ENCODE data around the gene PPA1.
"Not testable (repeated sequence)": the region's sequence is repeated elsewhere in the genome, so short reads cannot be mapped to it uniquely, and the experiment has no call there.

Gene PPA1

DNA sequence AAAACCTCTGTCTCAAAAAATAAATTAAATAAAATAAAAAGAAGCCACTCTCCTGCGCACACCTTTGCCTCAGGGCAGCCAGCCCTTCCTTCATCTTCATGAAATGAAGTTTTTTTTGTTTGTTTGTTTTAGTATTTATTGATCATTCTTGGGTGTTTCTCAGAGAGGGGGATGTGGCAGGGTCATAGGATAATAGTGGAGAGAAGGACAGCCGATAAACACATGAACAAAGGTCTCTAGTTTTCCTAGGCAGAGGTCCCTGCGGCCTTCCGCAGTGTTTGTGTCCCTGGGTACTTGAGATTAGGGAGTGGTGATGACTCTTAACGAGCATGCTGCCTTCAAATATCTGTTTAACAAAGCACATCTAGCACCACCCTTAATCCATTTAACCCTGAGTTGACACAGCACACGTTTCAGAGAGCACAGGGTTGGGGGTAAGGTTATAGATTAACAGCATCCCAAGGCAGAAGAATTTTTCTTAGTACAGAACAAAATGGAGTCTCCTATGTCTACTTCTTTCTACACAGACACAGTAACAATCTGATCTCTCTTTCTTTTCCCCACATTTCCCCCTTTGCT is 4.8 kb upstream of the PPA1 start:
- DNase-seq (ENCODE audit: low read depth); H3K4me3 ChIP-seq (ENCODE audit: control insufficient read depth, low read depth, low read length): not testable (repeated sequence)

DNA sequence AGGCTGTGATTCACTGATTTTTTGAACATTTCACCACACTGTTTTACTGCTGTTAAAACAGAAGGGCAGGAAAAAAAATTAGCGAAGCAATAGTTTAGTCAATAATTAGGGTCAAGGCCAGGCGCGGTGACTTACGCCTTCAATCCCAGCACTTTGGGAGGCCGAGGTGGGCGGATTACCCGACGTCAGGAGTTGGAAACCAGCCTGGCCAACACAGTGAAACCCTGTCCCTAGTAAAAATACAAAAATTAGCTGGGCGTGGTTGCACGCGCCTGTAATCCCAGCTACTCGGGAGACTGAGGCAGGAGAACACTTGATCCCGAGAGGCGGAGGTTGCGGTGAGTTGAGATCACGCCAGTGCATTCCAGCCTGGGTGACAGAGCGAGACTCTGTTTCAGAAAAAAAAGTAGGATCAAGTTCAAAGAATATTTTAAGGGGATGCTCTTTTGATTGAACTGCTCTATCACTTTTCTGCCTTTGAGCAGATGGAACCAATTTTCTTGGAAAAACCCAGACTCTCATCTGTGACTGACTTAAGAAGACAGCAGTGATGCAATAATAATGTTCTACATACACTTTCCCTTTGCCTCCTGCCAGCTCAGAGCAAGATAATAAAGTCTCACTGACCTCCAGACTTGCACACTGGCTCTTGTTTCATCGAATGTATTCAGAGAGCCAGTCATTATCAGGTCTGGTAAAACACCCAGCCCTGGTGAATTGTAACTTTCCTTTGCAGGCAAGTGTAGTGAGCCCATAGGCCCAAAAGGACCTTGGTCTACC is 1.6 kb upstream of the PPA1 start:
- H3K4me3 ChIP-seq (ENCODE audit: control insufficient read depth, low read depth, low read length) = peak overlapping the region; percentile 13
- TF ChIP-seq, protein P1, sequence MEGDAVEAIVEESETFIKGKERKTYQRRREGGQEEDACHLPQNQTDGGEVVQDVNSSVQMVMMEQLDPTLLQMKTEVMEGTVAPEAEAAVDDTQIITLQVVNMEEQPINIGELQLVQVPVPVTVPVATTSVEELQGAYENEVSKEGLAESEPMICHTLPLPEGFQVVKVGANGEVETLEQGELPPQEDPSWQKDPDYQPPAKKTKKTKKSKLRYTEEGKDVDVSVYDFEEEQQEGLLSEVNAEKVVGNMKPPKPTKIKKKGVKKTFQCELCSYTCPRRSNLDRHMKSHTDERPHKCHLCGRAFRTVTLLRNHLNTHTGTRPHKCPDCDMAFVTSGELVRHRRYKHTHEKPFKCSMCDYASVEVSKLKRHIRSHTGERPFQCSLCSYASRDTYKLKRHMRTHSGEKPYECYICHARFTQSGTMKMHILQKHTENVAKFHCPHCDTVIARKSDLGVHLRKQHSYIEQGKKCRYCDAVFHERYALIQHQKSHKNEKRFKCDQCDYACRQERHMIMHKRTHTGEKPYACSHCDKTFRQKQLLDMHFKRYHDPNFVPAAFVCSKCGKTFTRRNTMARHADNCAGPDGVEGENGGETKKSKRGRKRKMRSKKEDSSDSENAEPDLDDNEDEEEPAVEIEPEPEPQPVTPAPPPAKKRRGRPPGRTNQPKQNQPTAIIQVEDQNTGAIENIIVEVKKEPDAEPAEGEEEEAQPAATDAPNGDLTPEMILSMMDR (conservative IDR thresholded peaks at IDR 0.05; ENCODE audit: control insufficient read depth, insufficient read depth, low read depth, low read length) = no peak
- DNase-seq (ENCODE audit: low read depth) = peak; percentile 97

DNA sequence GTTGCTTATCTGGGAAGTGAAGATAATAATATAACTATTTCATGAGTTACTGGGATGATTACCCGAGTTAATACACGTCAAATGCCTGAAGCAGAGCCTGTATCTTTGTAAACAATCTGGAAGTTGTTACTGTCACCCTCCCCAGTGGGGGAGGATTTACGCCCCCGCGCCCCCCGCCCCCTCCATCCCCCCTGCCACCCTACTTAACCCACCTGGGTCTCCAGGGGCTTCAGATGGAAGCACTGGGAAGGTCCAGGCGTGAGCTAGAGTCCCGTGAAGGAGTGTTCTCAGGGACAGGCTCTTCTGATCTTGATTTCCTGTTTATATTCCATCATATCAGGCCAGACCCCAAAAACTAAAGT is 691 bp upstream of the PPA1 start:
- no peak for DNase-seq (ENCODE audit: low read depth)
- TF ChIP-seq, protein P1 (conservative IDR thresholded peaks at IDR 0.05; ENCODE audit: control insufficient read depth, insufficient read depth, low read depth, low read length) = no peak
- H3K4me3 ChIP-seq (ENCODE audit: control insufficient read depth, low read depth, low read length) = peak overlapping the region; percentile 74

DNA sequence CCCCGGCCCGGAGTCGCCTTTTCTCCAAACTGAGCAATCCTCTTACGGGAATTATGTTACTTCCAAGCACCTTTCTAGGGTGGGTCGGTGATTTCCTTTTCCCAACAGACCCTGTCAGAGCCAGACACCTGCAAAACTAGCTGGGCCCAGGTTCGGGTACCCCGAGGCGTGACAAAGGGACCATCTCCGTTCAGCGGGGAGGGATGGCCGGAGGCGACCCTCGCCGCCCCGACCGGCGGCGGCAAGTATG is 445 bp downstream of the PPA1 start:
- H3K4me3 ChIP-seq (ENCODE audit: control insufficient read depth, low read depth, low read length) = peak overlapping the region; percentile 74
- no peak for DNase-seq (ENCODE audit: low read depth)
- TF ChIP-seq, protein P1 (conservative IDR thresholded peaks at IDR 0.05; ENCODE audit: control insufficient read depth, insufficient read depth, low read depth, low read length) = no peak

DNA sequence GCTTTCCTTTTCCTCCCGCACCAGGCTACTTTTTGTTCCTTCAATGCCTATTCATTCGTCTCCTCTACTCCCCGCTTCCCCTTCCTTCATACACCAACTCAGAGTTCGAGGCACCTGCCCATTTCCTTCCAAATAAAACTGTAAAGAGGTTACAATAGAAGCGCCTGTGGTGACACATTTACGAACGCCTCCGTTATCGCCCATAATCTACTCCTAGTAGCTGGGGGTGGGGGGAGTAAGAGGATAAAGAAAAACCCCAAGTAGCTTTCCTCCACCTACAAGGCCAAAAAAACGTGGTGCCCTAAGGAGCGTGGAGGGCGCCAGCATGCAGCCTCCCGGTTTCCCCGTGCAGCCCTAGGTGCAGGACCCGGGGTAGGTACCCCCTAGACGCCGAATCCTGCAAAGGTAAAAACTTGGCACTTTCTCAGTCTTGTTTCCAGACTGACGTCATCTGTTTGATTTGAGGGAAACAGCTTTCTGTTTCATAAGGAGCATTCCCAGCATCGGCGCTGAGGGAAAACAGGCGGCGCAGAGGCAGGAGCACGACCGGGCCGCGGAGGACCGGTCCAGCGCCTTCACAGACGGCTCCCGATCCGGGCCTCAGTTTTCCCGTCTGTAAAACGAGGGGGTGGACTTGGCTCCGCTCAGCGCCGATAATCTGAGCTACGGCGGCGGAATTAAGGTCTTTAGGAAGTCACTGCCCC is 922 bp downstream of the PPA1 start:
- H3K4me3 ChIP-seq (ENCODE audit: control insufficient read depth, low read depth, low read length) = peak overlapping the region; percentile 74
- DNase-seq (ENCODE audit: low read depth) = peak; percentile 48
- TF ChIP-seq, protein P1 (conservative IDR thresholded peaks at IDR 0.05; ENCODE audit: control insufficient read depth, insufficient read depth, low read depth, low read length) = no peak

DNA sequence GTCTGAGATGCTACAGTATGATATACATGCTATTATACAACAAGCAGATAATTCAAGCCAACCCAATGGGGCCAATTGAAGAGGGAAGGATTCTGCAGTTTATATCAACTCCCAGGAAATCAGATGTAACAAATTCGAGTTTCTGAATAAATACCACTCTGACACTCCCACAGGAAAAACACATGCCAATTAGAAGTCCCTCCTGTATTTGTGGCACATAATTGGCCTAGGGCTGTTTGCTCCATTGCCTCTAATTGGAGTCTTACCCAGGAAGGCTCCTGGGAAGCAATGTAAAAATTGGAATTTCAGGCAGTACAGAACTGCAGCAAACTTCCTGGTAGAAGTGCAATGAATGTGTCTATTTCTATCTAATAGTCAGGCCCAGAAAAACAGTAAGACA is 4.7 kb downstream of the PPA1 start:
- no peak overlapping the region for H3K4me3 ChIP-seq (ENCODE audit: control insufficient read depth, low read depth, low read length)
- TF ChIP-seq, protein P1 (conservative IDR thresholded peaks at IDR 0.05; ENCODE audit: control insufficient read depth, insufficient read depth, low read depth, low read length) = no peak
- no peak for DNase-seq (ENCODE audit: low read depth)

DNA sequence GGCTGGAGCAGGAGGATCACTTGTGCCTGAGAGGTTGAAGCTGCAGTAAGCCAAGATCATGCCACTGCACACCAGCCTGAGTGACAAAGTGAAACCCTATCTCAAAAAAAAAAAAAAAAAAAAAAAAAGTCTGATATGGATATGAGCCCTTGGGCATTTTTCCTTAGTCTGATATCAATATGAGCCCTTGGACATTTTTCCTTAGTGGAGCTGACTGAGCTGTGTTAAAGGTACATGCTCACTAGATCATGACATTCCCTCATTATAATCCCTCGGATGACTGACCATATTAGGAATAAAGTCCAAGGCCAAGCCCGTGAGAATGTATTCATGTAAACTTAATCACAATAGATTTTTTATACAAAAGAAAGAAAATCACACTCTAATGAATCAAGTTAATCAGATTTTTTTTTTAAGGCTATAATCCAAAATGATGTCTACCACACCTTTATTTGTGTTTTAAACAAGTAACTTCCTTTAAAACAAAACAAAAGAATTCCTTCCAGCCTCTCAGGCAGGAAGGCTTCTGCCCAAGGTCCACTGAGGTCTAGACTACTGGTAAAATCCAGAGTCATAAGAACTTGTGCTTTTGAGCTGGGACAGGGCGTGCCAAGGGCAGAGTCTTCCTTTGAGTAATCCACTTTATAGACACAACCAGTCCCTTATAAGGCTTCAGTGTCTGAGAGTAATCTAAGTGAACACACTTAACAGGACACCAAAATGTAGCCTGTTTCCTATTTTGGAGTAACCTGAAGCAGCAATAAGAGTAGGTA is 5.5 kb downstream of the PPA1 start:
- TF ChIP-seq, protein P1 (conservative IDR thresholded peaks at IDR 0.05; ENCODE audit: control insufficient read depth, insufficient read depth, low read depth, low read length) = no peak
- no peak for DNase-seq (ENCODE audit: low read depth)
- no peak overlapping the region for H3K4me3 ChIP-seq (ENCODE audit: control insufficient read depth, low read depth, low read length)

Measured in fibroblast of mammary gland (primary cell).